HFF-Myc (cell line): ENCODE measurements around the gene DDX39B.
"Not testable (repeated sequence)": the region's sequence is repeated elsewhere in the genome, so short reads cannot be mapped to it uniquely, and the experiment has no call there.

Experiments
- DNase-seq: peaks from one replicate; pipeline ENCODE4 v3.0.0-alpha.2; 2011; ENCODE audit warnings: low read depth; ENCODE audit errors: extremely low read depth
- H3K4me3 ChIP-seq: replicated peaks from 2 replicates; pipeline ENCODE4 v1.5.1; 2011; ENCODE audit warnings: low read depth, mild to moderate bottlenecking, control low read depth, low read length
- CTCF ChIP-seq: IDR thresholded peaks from 2 replicates; pipeline ENCODE4 v1.5.1; 2012; ENCODE audit warnings: mild to moderate bottlenecking, low read depth, low read length, control low read depth; ENCODE audit errors: missing control alignments

Gene DDX39B

DNA sequence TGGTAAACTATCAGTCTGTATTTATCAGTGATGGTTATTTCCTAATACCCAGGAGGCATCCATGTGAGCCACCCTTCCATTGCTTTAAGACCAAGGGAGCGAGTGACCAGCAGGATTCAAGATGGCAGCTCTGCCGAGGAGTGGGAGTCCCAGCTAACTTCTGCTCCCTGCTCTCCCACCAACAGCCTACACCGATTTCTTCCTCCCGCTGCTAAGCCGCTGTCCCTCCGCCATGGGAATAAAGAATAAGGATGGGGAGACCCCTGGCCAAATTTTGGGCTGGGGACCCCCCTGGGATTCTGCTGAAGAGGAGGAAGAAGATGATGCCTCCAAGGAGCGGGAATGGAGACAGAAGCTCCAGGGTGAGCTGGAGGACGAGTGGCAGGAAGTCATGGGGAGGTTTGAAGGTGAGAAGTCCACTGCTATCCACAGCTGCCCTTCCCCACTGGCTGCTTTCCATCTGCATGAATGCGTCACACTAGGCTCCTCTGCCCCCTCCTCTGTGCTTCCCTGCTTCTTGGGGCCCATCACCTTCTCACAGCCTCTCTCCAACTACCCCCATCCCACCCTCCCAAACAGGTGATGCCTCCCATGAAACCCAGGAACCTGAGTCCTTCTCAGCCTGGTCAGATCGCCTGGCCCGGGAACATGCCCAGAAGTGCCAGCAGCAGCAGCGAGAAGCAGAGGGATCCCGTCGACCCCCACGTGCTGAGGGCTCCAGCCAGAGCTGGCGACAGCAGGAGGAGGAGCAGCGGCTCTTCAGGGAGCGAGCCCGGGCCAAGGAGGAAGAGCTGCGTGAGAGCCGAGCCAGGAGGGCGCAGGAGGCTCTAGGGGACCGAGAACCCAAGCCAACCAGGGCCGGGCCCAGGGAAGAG lies 15.9 kb upstream of the DDX39B start:
- H3K4me3 ChIP-seq: no peak overlapping the region
- DNase-seq: no peak
- TF ChIP-seq CTCF: no peak

DNA sequence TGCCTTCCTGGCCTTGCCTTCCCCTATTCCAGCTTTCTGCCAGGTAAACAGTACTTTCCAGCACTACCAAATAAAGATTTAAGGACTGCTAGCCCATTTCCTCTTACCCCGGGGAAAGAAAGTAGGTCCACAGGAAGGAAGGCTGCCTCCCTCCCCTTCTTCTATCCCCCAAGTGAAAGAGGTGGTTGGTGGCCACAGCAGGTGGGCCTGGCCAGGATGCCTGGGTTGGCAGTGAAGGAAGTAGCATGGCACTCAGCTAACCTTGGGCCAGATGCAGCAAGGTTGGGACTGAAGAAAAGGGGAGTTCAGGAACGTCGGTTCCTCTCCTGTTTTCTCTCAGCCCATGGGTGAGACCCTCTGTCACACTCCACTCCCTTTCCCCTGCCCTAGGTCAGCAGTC lies 14.5 kb upstream of the DDX39B start:
- TF ChIP-seq CTCF: no peak
- DNase-seq: no peak
- H3K4me3 ChIP-seq: no peak overlapping the region

- not testable (repeated sequence) for H3K4me3 ChIP-seq, DNase-seq
- TF ChIP-seq CTCF: peak; percentile 20
Observed at GRCh38 chr6:31551371-31551770, 9.6 kb upstream of the DDX39B start.

DNA sequence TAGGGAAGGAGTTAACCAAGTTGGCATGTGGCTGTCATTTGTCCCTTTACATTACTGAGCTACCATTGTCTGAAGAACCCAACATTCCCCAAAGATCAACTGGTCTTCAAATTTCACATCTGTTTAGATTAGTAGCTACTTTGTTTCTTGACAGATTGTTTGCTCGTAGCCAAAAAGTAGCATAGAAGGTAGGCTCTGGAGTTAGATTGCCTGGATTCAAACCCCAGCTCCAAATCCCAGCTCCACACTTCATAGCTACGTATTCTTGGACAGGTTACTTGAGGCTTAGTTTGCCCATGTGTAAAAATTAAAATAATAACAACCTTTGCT lies 6.7 kb upstream of the DDX39B start:
- DNase-seq: no peak
- TF ChIP-seq CTCF: no peak
- H3K4me3 ChIP-seq: peak overlapping the region; percentile 43

GRCh38 chr6:31547727-31548543 lies 6.1 kb upstream of the DDX39B start:
- TF ChIP-seq CTCF: no peak
- DNase-seq: no peak
- H3K4me3 ChIP-seq: peak overlapping the region; percentile 43

GRCh38 chr6:31546958-31547726 lies 5.3 kb upstream of the DDX39B start, which contains the start of gene NFKBIL1:
Gene NFKBIL1 (plus strand): TSS chr6:31547608. CDS start chr6:31547695, 87 bp downstream.
- peak; percentile 94 for DNase-seq
- H3K4me3 ChIP-seq: peak within 1 kb of the TSS; percentile 43
- no peak for TF ChIP-seq CTCF
